SH-SY5Y (cell line): ENCODE data around the gene VAMP4.

Experiments used
- GATA2 ChIP-seq: IDR thresholded peaks from 2 replicates; pipeline ENCODE4 v1.6.1; 2011; ENCODE audit warnings: mild to moderate bottlenecking, low read depth, low read length
- GATA3 ChIP-seq: IDR thresholded peaks from 2 replicates; pipeline ENCODE4 v1.6.1; 2011; ENCODE audit warnings: low read depth, mild to moderate bottlenecking, low read length, moderate library complexity

- 0 out of 2 replicates have a peak, but pooled peaks have one; percentile 21 for TF ChIP-seq GATA2
- no peak for TF ChIP-seq GATA3
Observed at GRCh38 chr1:171741872-171742576, at the start of gene VAMP4.
